Measurements from ENCODE around the gene PRLR.

PRLR gene

GRCh38 chr5:35089334-35090314, 140.7 kb downstream of the PRLR start:
- DNase-seq (ENCODE audit: low read depth in 2 of 3, low spot score in 1 of 3): peak; percentile 15 to 59 (median 37)

GRCh38 chr5:35087991-35088390, 142.3 kb downstream of the PRLR start:
- no peak for DNase-seq (ENCODE audit: low read depth in 2 of 3, low spot score in 1 of 3)

- no peak for DNase-seq (ENCODE audit: low read depth in 2 of 3, low spot score in 1 of 3)
Measured at GRCh38 chr5:35083150-35083549, 147.1 kb downstream of the PRLR start.

- DNase-seq (ENCODE audit: low read depth in 2 of 3, low spot score in 1 of 3): no peak
Measured at GRCh38 chr5:35082530-35082929, 147.8 kb downstream of the PRLR start.

GRCh38 chr5:35081134-35081533, 149.2 kb downstream of the PRLR start:
- DNase-seq (ENCODE audit: low read depth in 2 of 3, low spot score in 1 of 3): no peak

- DNase-seq (ENCODE audit: low read depth in 2 of 3, low spot score in 1 of 3): no peak
Measured at GRCh38 chr5:35073160-35073559, 157.1 kb downstream of the PRLR start.

- DNase-seq (ENCODE audit: low read depth in 2 of 3, low spot score in 1 of 3): no peak
Measured at GRCh38 chr5:35069188-35069587, 161.1 kb downstream of the PRLR start.

GRCh38 chr5:35067985-35068384, 162.3 kb downstream of the PRLR start:
- DNase-seq (ENCODE audit: low read depth in 2 of 3, low spot score in 1 of 3): no peak

GRCh38 chr5:35066260-35066795, 164.0 kb downstream of the PRLR start:
- DNase-seq (ENCODE audit: low read depth in 2 of 3, low spot score in 1 of 3): no peak

- DNase-seq (ENCODE audit: low read depth in 2 of 3, low spot score in 1 of 3): no peak
Measured at GRCh38 chr5:35063414-35063813, 166.9 kb downstream of the PRLR start.

GRCh38 chr5:35061211-35061770, 169.0 kb downstream of the PRLR start:
- DNase-seq (ENCODE audit: low read depth in 2 of 3, low spot score in 1 of 3): no peak

GRCh38 chr5:35060236-35060635, 170.1 kb downstream of the PRLR start:
- DNase-seq (ENCODE audit: low read depth in 2 of 3, low spot score in 1 of 3): no peak

GRCh38 chr5:35059251-35059650, 171.0 kb downstream of the PRLR start:
- DNase-seq (ENCODE audit: low read depth in 2 of 3, low spot score in 1 of 3): no peak

GRCh38 chr5:35058374-35058788, 171.9 kb downstream of the PRLR start:
- peak in 1 of 3 donors; percentile 4 for DNase-seq (ENCODE audit: low read depth in 2 of 3, low spot score in 1 of 3)

GRCh38 chr5:35056686-35057085, 173.6 kb downstream of the PRLR start:
- DNase-seq (ENCODE audit: low read depth in 2 of 3, low spot score in 1 of 3): no peak

GRCh38 chr5:35052838-35053237, 177.4 kb downstream of the PRLR start:
- no peak for DNase-seq (ENCODE audit: low read depth in 2 of 3, low spot score in 1 of 3)

- DNase-seq (ENCODE audit: low read depth in 2 of 3, low spot score in 1 of 3): no peak
Measured at GRCh38 chr5:35050541-35051126, 179.7 kb downstream of the PRLR start.

- no peak for DNase-seq (ENCODE audit: low read depth in 2 of 3, low spot score in 1 of 3)
Measured at GRCh38 chr5:35048910-35049309, 181.4 kb downstream of the PRLR start.

GRCh38 chr5:35047785-35048404, 182.4 kb downstream of the PRLR start, which contains the start of gene AGXT2:
TSS of gene AGXT2 (minus strand) at chr5:35047949. CDS start at chr5:35047892, 57 bp downstream.
- no peak for DNase-seq (ENCODE audit: low read depth in 2 of 3, low spot score in 1 of 3)

GRCh38 chr5:35046774-35047173, 183.5 kb downstream of the PRLR start:
- DNase-seq (ENCODE audit: low read depth in 2 of 3, low spot score in 1 of 3): no peak

- no peak for DNase-seq (ENCODE audit: low read depth in 2 of 3, low spot score in 1 of 3)
Measured at GRCh38 chr5:35045280-35045679, 185.0 kb downstream of the PRLR start.
